Kidney epithelial cell (primary cell): ENCODE measurements around the gene CYRIA. TPM values are rescaled to one million over a fixed set of nuclear protein-coding genes. Genes with fewer than 3 reads are reported as not detected.

ENCODE experiments used
- DNase-seq: peaks from one replicate; pipeline ENCODE4 v3.0.0-alpha.2; 2010; ENCODE audit warnings: low read depth
- H3K27me3 ChIP-seq: 2 replicates; pipeline ENCODE4 v1.6.0; 2011; ENCODE audit warnings: low read length; ENCODE audit not compliant: control insufficient read depth, insufficient read depth
- H3K36me3 ChIP-seq: 2 replicates; pipeline ENCODE4 v1.5.1; 2011; ENCODE audit warnings: low read length; ENCODE audit not compliant: control insufficient read depth, insufficient read depth
- H3K4me3 ChIP-seq: 2 replicates; pipeline ENCODE4 v1.5.1; 2011; ENCODE audit warnings: low read depth, mild to moderate bottlenecking, control low read depth, low read length
- total RNA-seq: library from RNA; depleted of rRNA; stranded (reverse); fragments of >200 nt; gene quantifications from 2 replicates; pipeline ENCODE4 v1.2.3, GENCODE V29; 2015
- TF ChIP-seq, protein P1 (sequence below): IDR thresholded peaks from 2 replicates; pipeline ENCODE4 v1.5.1; 2011; ENCODE audit warnings: mild to moderate bottlenecking, moderate library complexity, low read length, control low read depth, inconsistent platforms; ENCODE audit not compliant: insufficient read depth, poor library complexity, severe bottlenecking

The CYRIA gene
- total RNA-seq, 1 donor from 2014 or later, result 3.0 TPM

DNA sequence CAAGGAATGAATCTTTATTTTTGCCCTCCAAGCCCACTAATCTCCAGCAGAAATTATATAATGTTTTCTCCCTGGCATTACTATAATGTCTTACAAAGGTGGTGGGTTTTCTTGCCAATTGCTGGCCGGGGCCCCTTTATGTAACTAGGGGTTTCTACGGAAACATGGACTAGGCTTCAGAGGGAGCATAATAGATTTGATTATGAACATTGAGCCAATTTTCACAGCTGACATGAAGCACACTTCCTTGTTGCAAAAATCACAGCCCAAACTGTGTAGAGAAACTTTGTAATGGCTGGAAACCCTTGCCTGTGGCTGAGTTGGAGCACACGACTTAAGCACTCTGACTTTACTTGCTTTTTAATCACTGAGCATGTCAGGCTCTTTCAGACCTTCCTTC is 3.8 kb upstream of the CYRIA start:
- no peak overlapping the region for H3K4me3 ChIP-seq
- DNase-seq, result no peak
- H3K36me3 ChIP-seq, result no peaks in the 10 kb centered on the region
- H3K27me3 ChIP-seq, result no peaks in the 10 kb centered on the region
- TF ChIP-seq, protein P1, sequence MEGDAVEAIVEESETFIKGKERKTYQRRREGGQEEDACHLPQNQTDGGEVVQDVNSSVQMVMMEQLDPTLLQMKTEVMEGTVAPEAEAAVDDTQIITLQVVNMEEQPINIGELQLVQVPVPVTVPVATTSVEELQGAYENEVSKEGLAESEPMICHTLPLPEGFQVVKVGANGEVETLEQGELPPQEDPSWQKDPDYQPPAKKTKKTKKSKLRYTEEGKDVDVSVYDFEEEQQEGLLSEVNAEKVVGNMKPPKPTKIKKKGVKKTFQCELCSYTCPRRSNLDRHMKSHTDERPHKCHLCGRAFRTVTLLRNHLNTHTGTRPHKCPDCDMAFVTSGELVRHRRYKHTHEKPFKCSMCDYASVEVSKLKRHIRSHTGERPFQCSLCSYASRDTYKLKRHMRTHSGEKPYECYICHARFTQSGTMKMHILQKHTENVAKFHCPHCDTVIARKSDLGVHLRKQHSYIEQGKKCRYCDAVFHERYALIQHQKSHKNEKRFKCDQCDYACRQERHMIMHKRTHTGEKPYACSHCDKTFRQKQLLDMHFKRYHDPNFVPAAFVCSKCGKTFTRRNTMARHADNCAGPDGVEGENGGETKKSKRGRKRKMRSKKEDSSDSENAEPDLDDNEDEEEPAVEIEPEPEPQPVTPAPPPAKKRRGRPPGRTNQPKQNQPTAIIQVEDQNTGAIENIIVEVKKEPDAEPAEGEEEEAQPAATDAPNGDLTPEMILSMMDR, result no peak

DNA sequence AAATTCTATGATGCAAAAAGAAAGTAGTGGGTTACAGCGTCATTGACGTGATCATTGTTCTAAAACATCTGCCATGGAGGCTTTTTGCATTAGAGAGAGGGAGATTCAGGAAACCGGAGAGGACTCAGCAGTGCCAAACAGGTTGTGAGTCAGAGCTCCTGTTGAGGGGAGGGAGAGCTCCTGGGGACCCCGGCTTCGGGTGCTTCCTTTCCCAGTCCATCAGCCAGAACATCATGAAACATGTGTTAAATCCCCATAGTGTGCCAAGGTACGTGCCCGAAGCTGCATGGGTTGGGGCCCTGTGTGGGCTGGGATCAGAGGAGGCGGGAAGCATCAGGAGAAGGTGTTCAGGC is 791 bp upstream of the CYRIA start:
- TF ChIP-seq, protein P1, result no peak
- Histone ChIP-seq H3K4me3 (no peak overlapping the region), H3K36me3 (no peaks in the 10 kb centered on the region), H3K27me3 (no peaks in the 10 kb centered on the region)
- no peak for DNase-seq

DNA sequence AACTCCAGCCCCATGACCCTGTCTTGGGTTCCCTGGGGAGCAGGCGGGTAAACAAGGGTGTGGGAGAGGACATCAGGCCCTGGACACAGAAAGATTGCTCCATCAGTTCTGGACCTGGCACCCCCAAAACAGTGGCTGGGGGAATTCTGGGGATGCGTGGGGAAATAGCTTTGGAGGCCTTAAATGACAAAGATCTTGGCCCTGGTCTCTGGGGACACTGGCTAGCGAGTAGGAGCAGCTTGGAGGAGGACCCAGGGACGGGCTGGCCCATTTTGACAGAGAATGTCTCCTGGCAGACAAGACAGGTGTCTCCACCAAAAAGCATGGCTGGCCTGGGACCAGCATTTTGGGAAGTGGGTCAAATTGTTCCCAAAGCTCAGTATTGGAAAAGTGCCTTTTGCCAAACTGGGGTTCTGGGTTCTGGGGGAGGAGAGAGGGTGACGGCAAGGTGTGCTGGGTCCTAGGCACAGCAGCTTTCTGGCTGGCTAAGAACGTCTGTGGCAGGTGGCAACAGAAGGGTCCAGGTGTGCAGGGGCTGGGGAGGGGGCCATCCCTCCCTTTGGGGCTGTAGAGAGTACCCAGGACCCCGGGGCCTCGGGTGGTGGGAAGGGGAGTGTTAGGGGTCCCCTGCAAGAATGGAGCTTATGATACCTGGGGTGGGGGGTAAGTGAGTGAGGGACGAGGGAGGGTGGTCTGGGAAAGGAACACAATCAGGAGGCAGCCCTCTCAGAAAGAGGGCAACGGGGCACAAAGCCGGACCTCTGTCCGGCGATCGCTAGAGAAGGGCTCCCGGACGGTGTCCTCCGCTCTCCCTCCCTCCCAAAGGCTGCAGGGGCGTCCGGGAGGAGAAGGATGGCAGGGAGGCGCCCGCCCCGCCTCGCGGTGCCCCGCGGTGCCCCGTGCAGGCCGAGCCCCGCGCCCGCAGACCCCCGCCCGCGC is 556 bp downstream of the CYRIA start:
- no peak for DNase-seq
- TF ChIP-seq, protein P1, result no peak
- no peaks in the 10 kb centered on the region for H3K27me3 ChIP-seq
- no peaks in the 10 kb centered on the region for H3K36me3 ChIP-seq
- peak overlapping the region; percentile 46 for H3K4me3 ChIP-seq

- Histone ChIP-seq H3K36me3 (no peaks in the 10 kb centered on the region), H3K4me3 (peak overlapping the region; percentile 4), H3K27me3 (no peaks in the 10 kb centered on the region)
- no peak for DNase-seq
- TF ChIP-seq, protein P1, result no peak
Observed at GRCh38 chr2:16664052-16664731, 1.4 kb downstream of the CYRIA start.

DNA sequence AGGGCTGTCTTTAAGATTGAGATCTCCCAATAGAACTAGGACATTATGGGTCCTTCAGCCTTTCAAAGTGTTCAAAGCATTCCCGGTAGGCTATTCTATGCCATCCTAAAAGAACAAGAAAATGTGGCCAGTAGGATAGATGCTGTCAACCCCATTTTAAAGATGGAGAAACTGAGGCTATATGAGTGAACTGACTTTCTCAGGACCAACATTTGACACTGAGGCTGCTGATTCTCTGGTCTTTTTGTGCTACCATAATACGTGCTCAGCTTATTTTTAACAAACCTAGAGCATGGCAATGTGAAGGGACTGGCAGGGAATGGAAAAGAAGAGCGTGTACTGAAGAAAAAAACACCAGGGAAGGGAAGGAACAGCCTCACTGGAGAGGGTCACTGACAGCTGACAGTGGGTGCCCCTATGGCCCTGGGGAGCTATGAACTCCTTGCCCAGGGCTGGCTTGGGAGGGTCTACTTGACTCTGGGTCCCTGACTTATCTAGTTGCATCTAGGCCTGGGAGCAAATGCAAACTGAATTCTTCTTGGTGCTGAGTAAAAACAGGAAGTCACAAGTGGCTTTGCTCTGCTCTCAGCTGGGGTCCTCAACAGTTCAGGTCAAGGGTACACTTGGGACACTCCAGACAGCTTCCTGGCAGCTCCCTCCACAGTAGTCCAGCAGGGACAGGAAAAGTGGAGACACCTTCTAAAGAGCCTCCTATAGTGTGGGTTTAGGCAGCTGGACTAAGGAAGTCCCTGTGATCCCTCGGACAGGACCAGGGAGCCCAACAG is 2.3 kb downstream of the CYRIA start:
- Histone ChIP-seq H3K27me3 (no peaks in the 10 kb centered on the region), H3K4me3 (no peak overlapping the region), H3K36me3 (no peaks in the 10 kb centered on the region)
- no peak for DNase-seq
- TF ChIP-seq, protein P1, result no peak
